ENCODE data around the gene FMN2. TPM values are rescaled to one million over a fixed set of nuclear protein-coding genes. Genes with fewer than 3 reads are reported as not detected.

The FMN2 gene
- total RNA-seq, 1 donor from 2014 or later: not detected

DNA sequence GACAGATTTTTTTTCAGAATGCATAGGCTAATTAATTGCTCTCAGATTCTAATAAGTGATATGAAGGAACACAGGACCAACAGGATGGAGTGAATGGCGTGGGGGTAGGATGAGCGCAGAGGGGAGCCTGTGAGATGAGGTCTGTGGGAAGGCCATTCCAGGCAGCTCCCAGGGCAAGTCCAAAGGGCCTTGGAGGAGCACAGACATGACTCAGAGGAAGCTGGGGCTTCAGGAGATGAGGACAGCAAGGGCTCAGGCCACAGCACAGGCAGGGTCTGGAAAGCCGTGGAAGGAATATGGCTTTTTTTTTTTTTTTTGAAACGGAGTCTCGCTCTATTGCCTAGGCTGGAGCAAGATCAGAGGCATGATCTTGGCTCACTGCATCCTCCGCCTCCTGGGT lies 35.1 kb downstream of the FMN2 start:
- intact Hi-C loops (cut with micrococcal nuclease): no loop called here
- ATAC-seq (no peak), DNase-seq (no peak)

GRCh38 chr1:240128366-240128765 lies 36.7 kb downstream of the FMN2 start:
- ATAC-seq: no peak

GRCh38 chr1:240134113-240134512 lies 42.4 kb downstream of the FMN2 start:
- DNase-seq (no peak), ATAC-seq (no peak)
- intact Hi-C loops (cut with micrococcal nuclease): no loop called here

More at GRCh38 chr1:240128366-240128765, 36.7 kb downstream of the FMN2 start:
- intact Hi-C loops (cut with micrococcal nuclease): no loop called here
- no peak for DNase-seq

GRCh38 chr1:240134596-240134995 lies 42.9 kb downstream of the FMN2 start:
- ATAC-seq (no peak), DNase-seq (no peak)
- intact Hi-C loops (cut with micrococcal nuclease): no loop called here

- DNase-seq (no peak), ATAC-seq (no peak)
- intact Hi-C loops (cut with micrococcal nuclease): no loop called here
These were observed 44.7 kb downstream of the FMN2 start for GRCh38 chr1:240136402-240136801.

- no peak for DNase-seq
- intact Hi-C loops (cut with micrococcal nuclease): no loop called here
- no peak for ATAC-seq
These were observed 47.2 kb downstream of the FMN2 start for GRCh38 chr1:240138867-240139266.

DNA sequence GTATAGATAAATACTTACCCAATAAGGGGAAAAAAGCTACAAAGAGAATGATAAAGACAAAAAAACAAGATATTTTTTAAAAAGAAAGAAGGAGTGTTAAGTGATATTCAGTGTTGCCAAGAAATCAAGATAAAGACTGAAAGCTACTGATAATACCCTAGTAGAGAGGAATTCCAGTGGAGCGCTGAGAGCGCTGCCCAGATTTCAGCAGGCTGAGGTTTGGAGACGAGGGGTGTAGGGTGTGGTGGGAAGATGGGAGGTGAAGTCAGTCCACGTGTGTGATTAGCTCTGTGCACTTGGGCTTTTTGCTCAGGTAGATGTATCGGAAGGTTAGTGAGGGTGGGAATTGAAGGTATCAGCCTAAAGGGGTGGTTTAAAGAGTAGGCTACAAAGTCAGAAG lies 47.8 kb downstream of the FMN2 start:
- intact Hi-C loops (cut with micrococcal nuclease): no loop called here

GRCh38 chr1:240145120-240145519 lies 53.4 kb downstream of the FMN2 start:
- intact Hi-C loops (cut with micrococcal nuclease): no loop called here
- no peak for ATAC-seq
- no peak for DNase-seq

More for the DNA sequence above, 47.8 kb downstream of the FMN2 start:
- ATAC-seq (no peak), DNase-seq (no peak)

DNA sequence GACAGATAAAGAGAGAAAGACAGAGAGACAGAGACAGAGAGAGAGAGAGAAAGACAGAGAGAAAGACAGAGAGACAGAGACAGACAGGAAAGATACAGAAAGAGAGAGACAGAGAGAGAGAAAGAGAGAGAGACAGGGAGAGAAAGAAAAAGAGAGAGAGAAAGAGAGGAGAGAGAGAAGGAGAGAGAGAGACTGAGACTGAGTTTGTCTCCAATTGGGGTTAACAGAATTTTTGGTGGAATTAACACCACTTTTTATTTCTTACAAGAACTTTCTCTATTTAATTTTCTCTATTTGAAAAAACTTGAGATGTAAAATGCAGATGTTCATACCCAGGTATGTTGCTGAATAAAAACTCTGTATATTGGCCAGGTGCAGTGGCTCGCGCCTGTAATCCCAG lies 56.6 kb downstream of the FMN2 start:
- DNase-seq: no peak
- ATAC-seq: no peak
- intact Hi-C loops (cut with micrococcal nuclease): no loop called here

GRCh38 chr1:240149484-240150094 lies 57.9 kb downstream of the FMN2 start:
- DNase-seq: no peak
- intact Hi-C loops (cut with micrococcal nuclease): no loop called here

DNA sequence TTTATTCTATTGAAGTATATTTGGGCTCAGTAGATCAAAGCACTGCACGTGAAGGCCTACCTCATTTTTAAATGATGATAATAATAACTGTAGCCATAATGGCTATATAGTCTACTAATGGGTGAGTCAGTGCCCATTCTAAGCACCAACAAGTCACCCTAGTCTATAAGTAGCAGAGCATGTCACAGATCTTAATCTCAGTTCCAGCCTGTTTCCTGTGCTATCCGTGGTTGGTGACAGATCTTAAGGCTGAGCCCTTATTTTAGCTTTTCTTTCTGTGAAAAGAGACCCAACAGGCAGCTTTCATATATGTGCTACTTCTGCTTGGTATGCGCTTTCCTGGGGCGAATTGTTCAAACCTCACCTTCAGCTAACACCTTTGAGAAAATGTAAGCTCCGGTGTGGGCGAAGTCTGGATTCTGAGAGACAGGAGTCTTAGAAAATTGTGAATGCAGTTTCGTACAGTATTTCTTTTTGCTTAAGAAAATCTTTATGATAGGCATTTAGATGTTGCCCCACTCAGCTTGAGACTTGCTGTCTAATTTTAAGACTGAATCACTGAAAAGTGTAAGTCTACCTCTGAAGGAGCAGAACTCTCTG lies 59.6 kb downstream of the FMN2 start:
- ATAC-seq (no peak), DNase-seq (no peak)
- intact Hi-C loops (cut with micrococcal nuclease): no loop called here

More at GRCh38 chr1:240149484-240150094, 57.9 kb downstream of the FMN2 start:
- ATAC-seq: no peak

DNA sequence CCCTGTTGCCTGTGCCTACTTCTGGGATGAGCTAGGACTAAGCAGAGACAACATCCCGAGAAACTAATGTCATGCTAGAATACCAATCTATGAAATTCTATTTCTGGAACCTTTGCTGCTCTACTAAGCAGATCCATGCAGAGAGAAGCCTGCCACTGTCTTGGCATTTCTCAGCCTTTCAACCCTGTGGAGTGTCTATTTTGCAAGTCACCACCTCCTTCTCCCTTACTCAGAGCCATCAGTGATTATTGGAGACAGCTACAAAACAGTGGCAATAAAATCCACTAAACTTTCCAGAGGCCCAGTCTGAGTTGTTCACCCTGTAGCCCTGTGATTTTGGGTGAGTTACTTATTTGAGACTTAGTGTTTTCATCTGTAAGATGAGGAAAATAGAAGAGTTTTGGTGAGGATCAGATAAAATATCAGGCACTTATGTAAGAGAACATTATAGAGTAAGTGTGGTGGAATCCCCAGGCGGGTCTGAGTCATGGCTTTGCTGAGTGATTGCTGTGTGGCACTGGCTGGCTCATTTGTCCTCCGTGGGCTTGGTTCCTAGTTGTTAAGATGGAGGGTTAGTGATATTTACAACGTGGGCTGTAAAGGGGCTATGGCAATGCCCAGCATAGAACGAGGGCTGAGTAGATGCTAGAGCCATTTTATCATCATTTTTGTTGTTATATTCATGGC lies 61.1 kb downstream of the FMN2 start:
- no peak for ATAC-seq
- DNase-seq: no peak
- intact Hi-C loops (cut with micrococcal nuclease): no loop called here

DNA sequence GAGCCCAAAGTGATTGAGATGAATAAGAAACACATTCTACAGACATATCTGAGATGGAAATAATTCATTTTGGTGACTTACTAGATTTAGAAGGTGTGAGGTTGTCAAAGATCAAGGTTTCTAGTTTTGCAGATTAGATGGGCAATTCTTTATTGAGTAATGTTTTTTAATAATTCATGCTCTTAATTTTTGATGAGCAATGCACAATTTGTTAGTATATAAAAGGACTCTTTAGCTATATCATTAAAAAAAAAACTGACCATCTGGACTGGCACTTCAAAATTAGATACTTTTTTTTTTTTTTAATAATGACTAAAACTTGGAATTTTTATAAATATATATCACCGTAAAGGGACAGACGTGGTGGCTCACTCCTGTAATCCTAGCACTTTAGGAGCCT lies 63.9 kb downstream of the FMN2 start:
- ATAC-seq: no peak
- no peak for DNase-seq
- intact Hi-C loops (cut with micrococcal nuclease): no loop called here

- intact Hi-C loops (cut with micrococcal nuclease): no loop called here
- ATAC-seq (no peak), DNase-seq (no peak)
These were observed 73.1 kb downstream of the FMN2 start for GRCh38 chr1:240164742-240165141.

GRCh38 chr1:240169188-240169587 lies 77.5 kb downstream of the FMN2 start:
- intact Hi-C loops (cut with micrococcal nuclease): no loop called here
- no peak for ATAC-seq
- no peak for DNase-seq

- intact Hi-C loops (cut with micrococcal nuclease): no loop called here
These were observed 78.6 kb downstream of the FMN2 start for GRCh38 chr1:240170266-240170665.

DNA sequence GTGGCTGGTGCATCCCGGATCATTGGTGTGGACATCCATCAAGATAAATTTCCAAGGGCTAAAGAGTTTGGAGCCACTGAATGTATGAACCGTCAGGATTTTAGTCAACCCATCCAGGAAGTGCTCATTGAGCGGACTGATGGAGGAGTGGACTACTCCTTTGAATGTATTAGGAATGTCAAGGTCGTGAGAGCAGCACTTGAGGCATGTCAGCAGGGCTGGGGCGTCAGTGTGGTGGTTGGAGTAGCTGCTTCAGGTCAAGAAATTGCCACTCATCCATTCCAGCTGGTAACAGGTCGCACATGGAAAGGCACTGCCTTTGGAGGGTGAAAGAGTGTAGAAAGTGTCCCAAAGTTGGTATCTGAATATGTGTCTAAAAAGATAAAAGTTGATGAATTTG lies 79.1 kb downstream of the FMN2 start:
- no peak for ATAC-seq
- intact Hi-C loops (cut with micrococcal nuclease): no loop called here
- no peak for DNase-seq

More at GRCh38 chr1:240170266-240170665, 78.6 kb downstream of the FMN2 start:
- ATAC-seq: no peak
- DNase-seq: no peak

GRCh38 chr1:240171907-240172306 lies 80.2 kb downstream of the FMN2 start:
- ATAC-seq (no peak), DNase-seq (no peak)
- intact Hi-C loops (cut with micrococcal nuclease): no loop called here

DNA sequence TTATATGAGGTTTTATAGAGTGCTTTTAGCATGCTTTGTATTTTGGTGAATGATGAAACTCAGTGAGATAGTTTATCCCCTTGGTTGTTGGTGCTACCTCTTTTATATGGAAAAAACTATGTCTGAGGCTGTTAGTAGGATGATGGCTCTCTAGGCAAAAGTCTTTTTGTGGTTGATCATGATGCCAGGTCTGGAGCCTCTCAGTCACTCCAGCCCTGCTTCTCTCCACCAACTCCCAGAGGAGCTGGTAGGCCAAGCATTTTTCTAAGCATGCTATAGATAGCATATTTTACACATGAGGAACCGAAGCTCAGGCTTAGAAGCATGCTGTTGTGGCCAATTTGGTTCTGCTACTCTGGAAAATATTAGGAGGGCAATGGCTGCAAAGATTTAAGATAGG lies 82.2 kb downstream of the FMN2 start:
- ATAC-seq: no peak
- intact Hi-C loops (cut with micrococcal nuclease): no loop called here
- no peak for DNase-seq

GRCh38 chr1:240174734-240175133 lies 83.1 kb downstream of the FMN2 start:
- DNase-seq (no peak), ATAC-seq (no peak)
- intact Hi-C loops (cut with micrococcal nuclease): no loop called here

DNA sequence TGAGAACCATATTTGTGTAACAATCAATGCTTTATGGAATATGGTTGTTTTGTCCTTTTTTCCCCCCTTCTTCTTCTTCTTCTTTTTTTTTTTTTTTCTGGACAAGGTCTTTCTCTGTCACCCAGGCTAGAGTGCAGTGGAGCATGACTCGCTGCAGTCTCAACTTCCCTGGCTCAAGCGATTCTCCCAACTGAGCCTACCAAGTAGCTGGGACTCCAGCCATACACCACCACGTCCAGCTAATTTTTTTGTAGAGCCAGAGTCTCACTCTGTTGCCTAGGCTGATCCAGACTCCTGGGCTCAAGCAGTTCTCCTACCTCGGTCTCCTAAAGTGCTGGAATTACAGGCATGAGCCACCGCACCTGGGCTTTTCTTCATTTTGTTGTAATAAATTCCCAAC lies 86.7 kb downstream of the FMN2 start:
- intact Hi-C loops (cut with micrococcal nuclease): no loop called here
- no peak for ATAC-seq
- no peak for DNase-seq

All from left ventricle myocardium superior (tissue), 1 donor.